Measurements from ENCODE around the gene STT3A. TPM values are rescaled to one million over a fixed set of nuclear protein-coding genes. Genes with fewer than 3 reads are reported as not detected.

STT3A gene
- total and polyA plus RNA-seq, 2 experiments from 2014 or later = 91.7 to 156 TPM

DNA sequence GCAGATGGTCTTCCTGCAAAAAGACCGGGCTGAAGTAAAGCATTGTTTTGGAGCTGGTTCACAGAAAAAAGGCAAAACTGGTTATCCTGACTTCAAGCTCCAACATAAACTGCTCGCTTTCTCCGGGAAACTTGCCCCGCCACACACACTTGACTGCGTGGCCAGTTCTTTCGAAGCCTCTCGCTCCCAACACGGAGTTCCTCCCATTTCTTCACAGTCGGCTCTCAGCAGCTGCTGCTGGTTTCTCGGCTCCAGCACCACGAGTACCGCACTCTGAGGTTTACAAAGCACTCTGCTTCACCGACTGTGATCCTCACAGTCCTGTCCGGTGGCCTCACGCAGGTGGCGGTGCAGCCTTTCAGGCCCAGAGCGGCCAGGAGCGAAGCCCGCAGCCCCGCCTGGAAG is 32.6 kb downstream of the STT3A start:
- H3K4me3 ChIP-seq = peak overlapping the region; percentile 58
- peak; percentile 82; the same call in 2 of the 3 replicates for ATAC-seq
- Mint-ChIP-seq H3K4me1 (peaks cover 13% of the 10 kb centered on the region), H3K4me3 (peak overlapping the region; percentile 93), H3K36me3 (ENCODE audit: low read depth) (peaks cover 56% of the 10 kb centered on the region; the same call in 2 of the 3 replicates), H3K27me3 (ENCODE audit: insufficient read depth, low read depth, poor library complexity) (peaks cover 7% of the 10 kb centered on the region), H3K9me3 (no peaks in the 10 kb centered on the region), H3K27ac (peak overlapping the region; percentile 98)
- H3K27ac ChIP-seq (ENCODE audit: low read depth) = peak overlapping the region; percentile 99
- TF ChIP-seq, protein P1, sequence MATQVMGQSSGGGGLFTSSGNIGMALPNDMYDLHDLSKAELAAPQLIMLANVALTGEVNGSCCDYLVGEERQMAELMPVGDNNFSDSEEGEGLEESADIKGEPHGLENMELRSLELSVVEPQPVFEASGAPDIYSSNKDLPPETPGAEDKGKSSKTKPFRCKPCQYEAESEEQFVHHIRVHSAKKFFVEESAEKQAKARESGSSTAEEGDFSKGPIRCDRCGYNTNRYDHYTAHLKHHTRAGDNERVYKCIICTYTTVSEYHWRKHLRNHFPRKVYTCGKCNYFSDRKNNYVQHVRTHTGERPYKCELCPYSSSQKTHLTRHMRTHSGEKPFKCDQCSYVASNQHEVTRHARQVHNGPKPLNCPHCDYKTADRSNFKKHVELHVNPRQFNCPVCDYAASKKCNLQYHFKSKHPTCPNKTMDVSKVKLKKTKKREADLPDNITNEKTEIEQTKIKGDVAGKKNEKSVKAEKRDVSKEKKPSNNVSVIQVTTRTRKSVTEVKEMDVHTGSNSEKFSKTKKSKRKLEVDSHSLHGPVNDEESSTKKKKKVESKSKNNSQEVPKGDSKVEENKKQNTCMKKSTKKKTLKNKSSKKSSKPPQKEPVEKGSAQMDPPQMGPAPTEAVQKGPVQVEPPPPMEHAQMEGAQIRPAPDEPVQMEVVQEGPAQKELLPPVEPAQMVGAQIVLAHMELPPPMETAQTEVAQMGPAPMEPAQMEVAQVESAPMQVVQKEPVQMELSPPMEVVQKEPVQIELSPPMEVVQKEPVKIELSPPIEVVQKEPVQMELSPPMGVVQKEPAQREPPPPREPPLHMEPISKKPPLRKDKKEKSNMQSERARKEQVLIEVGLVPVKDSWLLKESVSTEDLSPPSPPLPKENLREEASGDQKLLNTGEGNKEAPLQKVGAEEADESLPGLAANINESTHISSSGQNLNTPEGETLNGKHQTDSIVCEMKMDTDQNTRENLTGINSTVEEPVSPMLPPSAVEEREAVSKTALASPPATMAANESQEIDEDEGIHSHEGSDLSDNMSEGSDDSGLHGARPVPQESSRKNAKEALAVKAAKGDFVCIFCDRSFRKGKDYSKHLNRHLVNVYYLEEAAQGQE (IDR thresholded peaks at IDR 0.05; ENCODE audit: unreplicated experiment) = no peak
- TF ChIP-seq, protein P2, sequence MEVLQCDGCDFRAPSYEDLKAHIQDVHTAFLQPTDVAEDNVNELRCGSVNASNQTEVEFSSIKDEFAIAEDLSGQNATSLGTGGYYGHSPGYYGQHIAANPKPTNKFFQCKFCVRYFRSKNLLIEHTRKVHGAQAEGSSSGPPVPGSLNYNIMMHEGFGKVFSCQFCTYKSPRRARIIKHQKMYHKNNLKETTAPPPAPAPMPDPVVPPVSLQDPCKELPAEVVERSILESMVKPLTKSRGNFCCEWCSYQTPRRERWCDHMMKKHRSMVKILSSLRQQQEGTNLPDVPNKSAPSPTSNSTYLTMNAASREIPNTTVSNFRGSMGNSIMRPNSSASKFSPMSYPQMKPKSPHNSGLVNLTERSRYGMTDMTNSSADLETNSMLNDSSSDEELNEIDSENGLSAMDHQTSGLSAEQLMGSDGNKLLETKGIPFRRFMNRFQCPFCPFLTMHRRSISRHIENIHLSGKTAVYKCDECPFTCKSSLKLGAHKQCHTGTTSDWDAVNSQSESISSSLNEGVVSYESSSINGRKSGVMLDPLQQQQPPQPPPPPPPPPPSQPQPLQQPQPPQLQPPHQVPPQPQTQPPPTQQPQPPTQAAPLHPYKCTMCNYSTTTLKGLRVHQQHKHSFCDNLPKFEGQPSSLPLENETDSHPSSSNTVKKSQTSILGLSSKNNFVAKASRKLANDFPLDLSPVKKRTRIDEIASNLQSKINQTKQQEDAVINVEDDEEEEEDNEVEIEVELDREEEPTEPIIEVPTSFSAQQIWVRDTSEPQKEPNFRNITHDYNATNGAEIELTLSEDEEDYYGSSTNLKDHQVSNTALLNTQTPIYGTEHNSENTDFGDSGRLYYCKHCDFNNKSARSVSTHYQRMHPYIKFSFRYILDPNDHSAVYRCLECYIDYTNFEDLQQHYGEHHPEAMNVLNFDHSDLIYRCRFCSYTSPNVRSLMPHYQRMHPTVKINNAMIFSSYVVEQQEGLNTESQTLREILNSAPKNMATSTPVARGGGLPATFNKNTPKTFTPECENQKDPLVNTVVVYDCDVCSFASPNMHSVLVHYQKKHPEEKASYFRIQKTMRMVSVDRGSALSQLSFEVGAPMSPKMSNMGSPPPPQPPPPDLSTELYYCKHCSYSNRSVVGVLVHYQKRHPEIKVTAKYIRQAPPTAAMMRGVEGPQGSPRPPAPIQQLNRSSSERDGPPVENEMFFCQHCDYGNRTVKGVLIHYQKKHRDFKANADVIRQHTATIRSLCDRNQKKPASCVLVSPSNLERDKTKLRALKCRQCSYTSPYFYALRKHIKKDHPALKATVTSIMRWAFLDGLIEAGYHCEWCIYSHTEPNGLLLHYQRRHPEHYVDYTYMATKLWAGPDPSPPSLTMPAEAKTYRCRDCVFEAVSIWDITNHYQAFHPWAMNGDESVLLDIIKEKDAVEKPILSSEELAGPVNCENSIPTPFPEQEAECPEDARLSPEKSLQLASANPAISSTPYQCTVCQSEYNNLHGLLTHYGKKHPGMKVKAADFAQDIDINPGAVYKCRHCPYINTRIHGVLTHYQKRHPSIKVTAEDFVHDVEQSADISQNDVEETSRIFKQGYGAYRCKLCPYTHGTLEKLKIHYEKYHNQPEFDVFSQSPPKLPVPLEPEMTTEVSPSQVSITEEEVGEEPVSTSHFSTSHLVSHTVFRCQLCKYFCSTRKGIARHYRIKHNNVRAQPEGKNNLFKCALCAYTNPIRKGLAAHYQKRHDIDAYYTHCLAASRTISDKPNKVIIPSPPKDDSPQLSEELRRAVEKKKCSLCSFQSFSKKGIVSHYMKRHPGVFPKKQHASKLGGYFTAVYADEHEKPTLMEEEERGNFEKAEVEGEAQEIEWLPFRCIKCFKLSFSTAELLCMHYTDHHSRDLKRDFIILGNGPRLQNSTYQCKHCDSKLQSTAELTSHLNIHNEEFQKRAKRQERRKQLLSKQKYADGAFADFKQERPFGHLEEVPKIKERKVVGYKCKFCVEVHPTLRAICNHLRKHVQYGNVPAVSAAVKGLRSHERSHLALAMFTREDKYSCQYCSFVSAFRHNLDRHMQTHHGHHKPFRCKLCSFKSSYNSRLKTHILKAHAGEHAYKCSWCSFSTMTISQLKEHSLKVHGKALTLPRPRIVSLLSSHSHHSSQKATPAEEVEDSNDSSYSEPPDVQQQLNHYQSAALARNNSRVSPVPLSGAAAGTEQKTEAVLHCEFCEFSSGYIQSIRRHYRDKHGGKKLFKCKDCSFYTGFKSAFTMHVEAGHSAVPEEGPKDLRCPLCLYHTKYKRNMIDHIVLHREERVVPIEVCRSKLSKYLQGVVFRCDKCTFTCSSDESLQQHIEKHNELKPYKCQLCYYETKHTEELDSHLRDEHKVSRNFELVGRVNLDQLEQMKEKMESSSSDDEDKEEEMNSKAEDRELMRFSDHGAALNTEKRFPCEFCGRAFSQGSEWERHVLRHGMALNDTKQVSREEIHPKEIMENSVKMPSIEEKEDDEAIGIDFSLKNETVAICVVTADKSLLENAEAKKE (CRISPR knock-in tag; IDR thresholded peaks at IDR 0.05) = no peak
- TF ChIP-seq CREB1 (CRISPR knock-in tag; IDR thresholded peaks at IDR 0.05; ENCODE audit: low read depth) (no peak), ZNF331 (CRISPR knock-in tag; IDR thresholded peaks at IDR 0.05; ENCODE audit: low read depth) (no peak), JUNB (IDR thresholded peaks at IDR 0.05; ENCODE audit: unreplicated experiment) (no peak), EZH2 (IDR thresholded peaks at IDR 0.05; ENCODE audit: low read depth, unreplicated experiment) (no peak), EZH2phosphoT487 (IDR thresholded peaks at IDR 0.05; ENCODE audit: unreplicated experiment) (no peak), POLR2AphosphoS5 (IDR thresholded peaks at IDR 0.05; ENCODE audit: low read depth) (no peak)
- TF ChIP-seq, protein P3, sequence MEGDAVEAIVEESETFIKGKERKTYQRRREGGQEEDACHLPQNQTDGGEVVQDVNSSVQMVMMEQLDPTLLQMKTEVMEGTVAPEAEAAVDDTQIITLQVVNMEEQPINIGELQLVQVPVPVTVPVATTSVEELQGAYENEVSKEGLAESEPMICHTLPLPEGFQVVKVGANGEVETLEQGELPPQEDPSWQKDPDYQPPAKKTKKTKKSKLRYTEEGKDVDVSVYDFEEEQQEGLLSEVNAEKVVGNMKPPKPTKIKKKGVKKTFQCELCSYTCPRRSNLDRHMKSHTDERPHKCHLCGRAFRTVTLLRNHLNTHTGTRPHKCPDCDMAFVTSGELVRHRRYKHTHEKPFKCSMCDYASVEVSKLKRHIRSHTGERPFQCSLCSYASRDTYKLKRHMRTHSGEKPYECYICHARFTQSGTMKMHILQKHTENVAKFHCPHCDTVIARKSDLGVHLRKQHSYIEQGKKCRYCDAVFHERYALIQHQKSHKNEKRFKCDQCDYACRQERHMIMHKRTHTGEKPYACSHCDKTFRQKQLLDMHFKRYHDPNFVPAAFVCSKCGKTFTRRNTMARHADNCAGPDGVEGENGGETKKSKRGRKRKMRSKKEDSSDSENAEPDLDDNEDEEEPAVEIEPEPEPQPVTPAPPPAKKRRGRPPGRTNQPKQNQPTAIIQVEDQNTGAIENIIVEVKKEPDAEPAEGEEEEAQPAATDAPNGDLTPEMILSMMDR (conservative IDR thresholded peaks at IDR 0.05; ENCODE audit: low read depth in 2 of 2) = no peak
- peak overlapping the region; percentile 76 for H3K4me2 ChIP-seq
- peaks cover 37% of the 10 kb centered on the region for H3K79me2 ChIP-seq (replicated peaks; ENCODE audit: insufficient read depth)
- peaks cover 10% of the 10 kb centered on the region; the same call in 1 of the 2 replicates for H3K4me1 ChIP-seq (ENCODE audit: insufficient read depth)
- no peak overlapping the region for H2AFZ ChIP-seq
- peaks cover 7% of the 10 kb centered on the region; the same call in 1 of the 2 replicates for H3F3A ChIP-seq (replicated peaks; ENCODE audit: low read depth)
- H3K27me3 ChIP-seq (ENCODE audit: insufficient read depth) = no peaks in the 10 kb centered on the region
- H4K20me1 ChIP-seq (replicated peaks; ENCODE audit: insufficient read depth) = peaks cover 8% of the 10 kb centered on the region; the same call in 1 of the 2 replicates
- H3K36me3 ChIP-seq (ENCODE audit: insufficient read depth) = peaks cover 28% of the 10 kb centered on the region
- DNase-seq (ENCODE audit: low spot score) = peak; percentile 83
- H3K9me2 ChIP-seq (ENCODE audit: insufficient read depth) = no peaks in the 10 kb centered on the region

Data from GM23338 (cell line).